ENCODE measurements around the gene GOLGA5. TPM values are rescaled to one million over a fixed set of nuclear protein-coding genes. Genes with fewer than 3 reads are reported as not detected.

Gene GOLGA5
- total and polyA plus RNA-seq, 2 of the 8 experiments (the other 6 are each of a cell fraction or from before 2014, with no cell fraction given): 13.0 to 25.4 TPM

- FAIRE-seq: no peak
- ChIA-PET POLR2A (ENCODE audit: partially characterized antibody) (no interaction called here), CTCF (ENCODE audit: partially characterized antibody) (interaction anchor here (1.3 kb wide), 1 partner anchor 14 kb away, joined by 3 read pairs; no protein-coding TSS in a partner anchor)
Observed at GRCh38 chr14:92866181-92866752, 72.2 kb downstream of the GOLGA5 start.

More at GRCh38 chr14:92866181-92866752, 72.2 kb downstream of the GOLGA5 start:
- Histone ChIP-seq H3K4me3 (ENCODE audit: extremely low read depth in 1 of 4, insufficient read depth in 2 of 4, low read depth in 3 of 4, low read length in 4 of 4) (no peak overlapping the region), H4K20me1 (replicated peaks in 1 of 2; ENCODE audit: control insufficient read depth in 1 of 2, insufficient read depth in 2 of 2, low read length in 2 of 2) (no peaks in the 10 kb centered on the region), H2BK5ac (ENCODE audit: low read depth, low read length) (no peak overlapping the region), H3K79me1 (ENCODE audit: low read depth, low read length) (no peaks in the 10 kb centered on the region), H3K79me2 (ENCODE audit: control insufficient read depth in 1 of 2, insufficient read depth in 2 of 2, low read length in 2 of 2) (no peaks in the 10 kb centered on the region), H2BK20ac (ENCODE audit: low read length) (no peak overlapping the region), H2AFZ (ENCODE audit: low read length) (no peak overlapping the region), H3K56ac (replicated peaks; ENCODE audit: insufficient read length, low read depth, low read length) (no peak overlapping the region), H4K5ac (ENCODE audit: insufficient read length, low read depth, low read length) (no peak overlapping the region), H3K4me1 (replicated peaks in 1 of 4; ENCODE audit: control insufficient read depth in 3 of 4, insufficient read depth in 4 of 4, low read length in 3 of 4) (no peaks in the 10 kb centered on the region), H3K27me3 (replicated peaks in 1 of 4; ENCODE audit: control insufficient read depth in 3 of 4, extremely low read depth in 1 of 4, insufficient read depth in 3 of 4, low read length in 3 of 4) (no peaks in the 10 kb centered on the region), H3K23me2 (ENCODE audit: low read depth, low read length) (no peaks in the 10 kb centered on the region), H3K4ac (replicated peaks; ENCODE audit: insufficient read length, low read depth, low read length) (no peak overlapping the region), H3K18ac (ENCODE audit: extremely low read depth, low read length) (no peak overlapping the region), H3K23ac (ENCODE audit: insufficient read length) (no peak overlapping the region), H2AK5ac (ENCODE audit: low read depth, low read length) (no peak overlapping the region), H3K27ac (ENCODE audit: low read depth, low read length) (no peak overlapping the region), H3K9me3 (ENCODE audit: insufficient read depth in 2 of 2, low read depth in 1 of 2, low read length in 1 of 2) (no peaks in the 10 kb centered on the region), H3K4me2 (ENCODE audit: insufficient read depth in 1 of 2, low read depth in 2 of 2, low read length in 2 of 2) (no peak overlapping the region), H3K14ac (ENCODE audit: insufficient read length) (no peak overlapping the region), H3K9ac (replicated peaks in 1 of 4; ENCODE audit: extremely low read depth in 1 of 4, low read depth in 3 of 4, low read length in 3 of 4) (no peak overlapping the region), H3K36me3 (ENCODE audit: control insufficient read depth in 2 of 4, insufficient read depth in 4 of 4, low read length in 3 of 4) (no peaks in the 10 kb centered on the region), H2BK120ac (replicated peaks; ENCODE audit: low read depth, low read length) (no peak overlapping the region), H2BK12ac (ENCODE audit: low read depth, low read length) (no peak overlapping the region), H2BK15ac (ENCODE audit: low read length) (no peak overlapping the region), H4K8ac (ENCODE audit: extremely low read depth, insufficient read depth, low read length) (no peak overlapping the region; the same call in 1 of the 2 replicates), H4K91ac (replicated peaks; ENCODE audit: insufficient read length, low read length) (no peak overlapping the region)
- no peak for DNase-seq (ENCODE audit: low read depth in 1 of 2, low spot score in 2 of 2)
- TF ChIP-seq ASH2L (IDR thresholded peaks at IDR 0.05; ENCODE audit: low read length): no peak
- TF ChIP-seq POLR2A (IDR thresholded peaks at IDR 0.05; ENCODE audit: control extremely low read depth in 1 of 2, low read depth in 2 of 2, low read length in 2 of 2): no peak
- no peak for TF ChIP-seq SUZ12 (IDR thresholded peaks at IDR 0.05; ENCODE audit: low read length)
- TF ChIP-seq JUN (IDR thresholded peaks at IDR 0.05; ENCODE audit: low read depth, low read length): no peak
- 85% methylated on average over 3 of the region's 3 CpGs; no CpG with 5 or more reads in 1 of the 2 experiments for WGBS, 2 experiments (ENCODE audit: extremely low coverage in 1 of 2, insufficient coverage in 1 of 2, insufficient read length in 1 of 2, insufficient replicate concordance in 2 of 2, low coverage in 1 of 2, low lambda C conversion rate in 2 of 2, missing lambda C conversion rate in 1 of 2)
